CD4-positive, alpha-beta T cell (primary cell): Measurements from ENCODE around the gene KIAA0232. TPM values are rescaled to one million over a fixed set of nuclear protein-coding genes. Genes with fewer than 3 reads are reported as not detected.
A peak's percentile ranks its signal among the peaks of the same experiment; 100 is the strongest.

ENCODE experiments used
- ATAC-seq: fragments of 200-7000 bp; cut with Tn5 transposase; one replicate; pipeline ENCODE4 v1.10.0; 2022; ENCODE audit warnings: mild to moderate bottlenecking; ENCODE audit not compliant: poor library complexity
- CTCF ChIA-PET: fragments of 350-600 bp; sonication (Branson Sonifier 250); formaldehyde crosslinking; loops from one replicate; lab custom pipeline; 2021; ENCODE audit warnings: antibody characterized with exemption, inconsistent platforms; lab: Charles Lee
- POLR2A ChIA-PET: fragments of 350-600 bp; sonication (Branson Sonifier 250); formaldehyde crosslinking; loops from one replicate; lab custom pipeline; 2021; ENCODE audit warnings: antibody characterized with exemption, inconsistent platforms; lab: Charles Lee
- DNase-seq, 14 experiments: peaks; one replicate each; pipeline ENCODE4 v3.0.0-alpha.2; 2013 to 2020; ENCODE audit warnings: mixed read lengths in 2 of 14
- H3K27ac ChIP-seq, 2 donors: one replicate each; pipeline versions ENCODE4 v1.5.1 to v1.7.0; 2013; ENCODE audit warnings: low read length in 2 of 2, low read depth in 1 of 2, mild to moderate bottlenecking in 1 of 2
- H3K27me3 ChIP-seq, 2 experiments: 1 replicate in 1 of 2; 2 replicates in 1 of 2; pipeline versions ENCODE4 v1.6.1 to v1.7.0; 2013; ENCODE audit warnings: low read length in 2 of 2, control low read depth in 1 of 2, mild to moderate bottlenecking in 1 of 2, moderate library complexity in 1 of 2; ENCODE audit not compliant: insufficient read depth in 2 of 2, control insufficient read depth in 1 of 2
- H3K36me3 ChIP-seq: one replicate; pipeline ENCODE4 v1.6.1; 2013; ENCODE audit warnings: low read length, control low read depth; ENCODE audit not compliant: insufficient read depth
- H3K4me1 ChIP-seq: one replicate; pipeline ENCODE4 v1.6.1; 2013; ENCODE audit warnings: low read length, control low read depth; ENCODE audit not compliant: insufficient read depth
- H3K4me3 ChIP-seq: one replicate; pipeline ENCODE4 v1.5.1; 2013; ENCODE audit warnings: mild to moderate bottlenecking, low read length, moderate library complexity
- H3K9me3 ChIP-seq, 2 experiments: 1 replicate in 1 of 2; 2 replicates in 1 of 2; pipeline versions ENCODE4 v1.6.1 to v1.7.0; 2013; ENCODE audit warnings: low read length in 2 of 2, mild to moderate bottlenecking in 2 of 2, control low read depth in 1 of 2, moderate library complexity in 1 of 2; ENCODE audit not compliant: control insufficient read depth in 1 of 2, insufficient read depth in 1 of 2
- H3K27ac Mint-ChIP-seq: one replicate; pipeline ENCODE4 v1.8.0; 2020; ENCODE audit warnings: mixed read lengths
- H3K27me3 Mint-ChIP-seq: one replicate; pipeline ENCODE4 v1.8.0; 2021; ENCODE audit warnings: mixed read lengths
- H3K36me3 Mint-ChIP-seq: one replicate; pipeline ENCODE4 v1.8.0; 2021; ENCODE audit warnings: low read depth, mixed read lengths
- H3K4me1 Mint-ChIP-seq: one replicate; pipeline ENCODE4 v1.8.0; 2021; ENCODE audit warnings: low read depth, mixed read lengths
- H3K4me3 Mint-ChIP-seq: one replicate; pipeline ENCODE4 v1.8.0; 2020; ENCODE audit warnings: mild to moderate bottlenecking, mixed read lengths
- H3K9me3 Mint-ChIP-seq: one replicate; pipeline ENCODE4 v1.8.0; 2020; ENCODE audit warnings: mixed read lengths
- CTCF ChIP-seq: fragments of 200-600 bp; IDR thresholded peaks from one replicate; pipeline ENCODE4 v1.8.0; 2022; ENCODE audit warnings: antibody characterized with exemption, mild to moderate bottlenecking
- intact Hi-C, 2 experiments: fragments of 100-400 bp; cut with DNase I in 1 of 2; cut with micrococcal nuclease in 1 of 2; formaldehyde crosslinking; loops; one replicate each; pipeline versions ENCODE4 v1.15.1 to v1.9.0; 2023 to 2025; cut with DNase I, micrococcal nuclease
- total RNA-seq, 174 experiments: library from RNA in 2 of 174; stranded (reverse) in 2 of 174; gene quantifications; one replicate each; pipeline ENCODE4 v1.2.3 and lab custom pipeline; 2021 to 2026

The KIAA0232 gene
- total RNA-seq, 2 experiments from 2014 or later: 15.3 to 17.8 TPM

- Histone ChIP-seq H3K9me3 (no peaks in the 10 kb centered on the region), H3K27ac (no peak overlapping the region), H3K4me1 (peaks cover 6% of the 10 kb centered on the region), H3K36me3 (peaks cover 50% of the 10 kb centered on the region), H3K4me3 (no peak overlapping the region), H3K27me3 (no peaks in the 10 kb centered on the region)
- Mint-ChIP-seq H3K27me3 (no peaks in the 10 kb centered on the region), H3K36me3 (peaks cover 71% of the 10 kb centered on the region), H3K4me1 (no peaks in the 10 kb centered on the region), H3K4me3 (no peak overlapping the region), H3K27ac (no peak overlapping the region), H3K9me3 (no peaks in the 10 kb centered on the region)
- DNase-seq (no peak), ATAC-seq (no peak)
- CTCF ChIA-PET: interaction anchor here (0.6 to 3.9 kb wide), 32 partner anchors 9 to 298 kb away, joined by 3 to 101 read pairs (median 4); partner anchors contain the start of genes GRPEL1, KIAA0232, MAN2B2 and MRFAP1
- intact Hi-C loops: loop anchor here (5.0 kb wide), 3 partner anchors 91 to 621 kb away; partner anchors contain the start of gene KIAA0232 (in 1 of the 2)
- POLR2A ChIA-PET: interaction anchor here (0.8 to 3.0 kb wide), 13 partner anchors 26 to 200 kb away, joined by 3 to 25 read pairs (median 6); partner anchors contain the start of genes BLOC1S4, MRFAP1L1 and TBC1D14
- no peak for TF ChIP-seq CTCF
Observed at GRCh38 chr4:6873291-6873690, 90.8 kb downstream of the KIAA0232 start.

GRCh38 chr4:6873792-6874461, 91.4 kb downstream of the KIAA0232 start:
- Mint-ChIP-seq H3K27me3 (no peaks in the 10 kb centered on the region), H3K9me3 (no peaks in the 10 kb centered on the region), H3K4me3 (no peak overlapping the region), H3K36me3 (peaks cover 71% of the 10 kb centered on the region), H3K4me1 (no peaks in the 10 kb centered on the region), H3K27ac (no peak overlapping the region)
- no peak overlapping the region for H3K4me3 ChIP-seq
- peaks cover 56% of the 10 kb centered on the region for H3K36me3 ChIP-seq
- no peak overlapping the region for H3K27ac ChIP-seq
- no peaks in the 10 kb centered on the region for H3K9me3 ChIP-seq
- DNase-seq: peak; percentile 74 to 89 (median 78)
- POLR2A ChIA-PET: interaction anchor here (0.8 to 3.0 kb wide), 14 partner anchors 26 to 201 kb away, joined by 3 to 25 read pairs (median 6); partner anchors contain the start of genes BLOC1S4, GRPEL1, MRFAP1L1 and TBC1D14
- peak; percentile 97 for ATAC-seq
- CTCF ChIA-PET: interaction anchor here (0.6 to 3.9 kb wide), 31 partner anchors 9 to 299 kb away, joined by 3 to 101 read pairs (median 4); partner anchors contain the start of genes GRPEL1, KIAA0232, MAN2B2 and MRFAP1
- peak; percentile 80 for TF ChIP-seq CTCF
- intact Hi-C loops: loop anchor here (1.0 to 5.0 kb wide), 5 partner anchors 92 to 622 kb away; partner anchors contain the start of gene KIAA0232 (in 1 of the 2)
- no peaks in the 10 kb centered on the region for H3K27me3 ChIP-seq
- peaks cover 6% of the 10 kb centered on the region for H3K4me1 ChIP-seq

- CTCF ChIA-PET: interaction anchor here (1.6 to 3.9 kb wide), 5 partner anchors 15 to 235 kb away, joined by 6 to 101 read pairs (median 11); partner anchors contain the start of gene MRFAP1
- H3K4me3 Mint-ChIP-seq: no peak overlapping the region
- TF ChIP-seq CTCF: no peak
- H3K36me3 ChIP-seq: peaks cover 65% of the 10 kb centered on the region
- no peaks in the 10 kb centered on the region for H3K9me3 ChIP-seq
- H3K27ac Mint-ChIP-seq: no peak overlapping the region
- H3K9me3 Mint-ChIP-seq: no peaks in the 10 kb centered on the region
- DNase-seq (no peak), ATAC-seq (no peak)
- POLR2A ChIA-PET: interaction anchor here (1.3 to 3.0 kb wide), 3 partner anchors 155 to 193 kb away, joined by 3 to 25 read pairs (median 23); partner anchors contain the start of genes BLOC1S4 and GRPEL1
- no peaks in the 10 kb centered on the region for H3K27me3 Mint-ChIP-seq
- no peaks in the 10 kb centered on the region for H3K4me1 Mint-ChIP-seq
- intact Hi-C loops: loop anchor here (1.0 to 5.0 kb wide), 5 partner anchors 93 to 623 kb away; partner anchors contain the start of gene KIAA0232 (in 1 of the 2)
- no peak overlapping the region for H3K4me3 ChIP-seq
- H3K27me3 ChIP-seq: no peaks in the 10 kb centered on the region
- H3K27ac ChIP-seq: no peak overlapping the region
- H3K4me1 ChIP-seq: peaks cover 6% of the 10 kb centered on the region
- H3K36me3 Mint-ChIP-seq: peaks cover 73% of the 10 kb centered on the region
Observed at GRCh38 chr4:6874981-6875380, 92.5 kb downstream of the KIAA0232 start.
